GM23338 (cell line): ENCODE data around the gene SRSF3. TPM values are rescaled to one million over a fixed set of nuclear protein-coding genes. Genes with fewer than 3 reads are reported as not detected.
A peak's percentile ranks its signal among the peaks of the same experiment; 100 is the strongest.
"Not testable (repeated sequence)": the region's sequence is repeated elsewhere in the genome, so short reads cannot be mapped to it uniquely, and the experiment has no call there.

Experiments used
- ATAC-seq: fragments of 200-7000 bp; cut with Tn5 transposase; 3 replicates; pipeline ENCODE4 v1.9.1; 2020
- DNase-seq: peaks from one replicate; pipeline ENCODE4 v3.0.0-alpha.2; 2015; ENCODE audit warnings: low spot score
- H2AFZ ChIP-seq: fragments of 200-600 bp; sonication (generic); 2 replicates; pipeline ENCODE4 v1.8.0; 2016; ENCODE audit warnings: antibody characterized with exemption, mild to moderate bottlenecking, moderate library complexity
- H3F3A ChIP-seq: fragments of 200-600 bp; sonication (generic); replicated peaks from 2 replicates; pipeline ENCODE4 v1.8.0; 2017; ENCODE audit warnings: antibody characterized with exemption, mixed run types, low read depth
- H3K27ac ChIP-seq: fragments of 200-600 bp; sonication (generic); 2 replicates; pipeline ENCODE4 v1.6.1; 2016; ENCODE audit warnings: low read depth
- H3K27me3 ChIP-seq: fragments of 200-600 bp; sonication (generic); 2 replicates; pipeline ENCODE4 v1.8.0; 2016; ENCODE audit warnings: mild to moderate bottlenecking, mixed run types, moderate library complexity; ENCODE audit not compliant: insufficient read depth
- H3K36me3 ChIP-seq: fragments of 200-600 bp; sonication (generic); 2 replicates; pipeline ENCODE4 v1.8.0; 2016; ENCODE audit warnings: mild to moderate bottlenecking; ENCODE audit not compliant: insufficient read depth
- H3K4me1 ChIP-seq: fragments of 200-600 bp; sonication (generic); 2 replicates; pipeline ENCODE4 v1.8.0; 2016; ENCODE audit warnings: mild to moderate bottlenecking, moderate library complexity; ENCODE audit not compliant: insufficient read depth
- H3K4me2 ChIP-seq: fragments of 200-600 bp; sonication (generic); 2 replicates; pipeline ENCODE4 v1.7.1; 2017; ENCODE audit warnings: mixed run types
- H3K4me3 ChIP-seq: fragments of 200-600 bp; sonication (generic); 2 replicates; pipeline ENCODE4 v1.6.1; 2016; ENCODE audit warnings: mixed run types
- H3K79me2 ChIP-seq: fragments of 200-600 bp; sonication (generic); replicated peaks from 2 replicates; pipeline ENCODE4 v1.8.0; 2017; ENCODE audit warnings: mild to moderate bottlenecking; ENCODE audit not compliant: insufficient read depth
- H3K9me2 ChIP-seq: fragments of 200-600 bp; sonication (generic); 2 replicates; pipeline ENCODE4 v1.8.0; 2017; ENCODE audit not compliant: insufficient read depth
- H4K20me1 ChIP-seq: fragments of 200-600 bp; sonication (generic); replicated peaks from 2 replicates; pipeline ENCODE4 v1.8.0; 2017; ENCODE audit warnings: mild to moderate bottlenecking; ENCODE audit not compliant: insufficient read depth
- H3K27ac Mint-ChIP-seq: 2 replicates; pipeline ENCODE4 v1.8.0; 2020; ENCODE audit warnings: inconsistent platforms, mild to moderate bottlenecking, moderate library complexity, mixed read lengths
- H3K27me3 Mint-ChIP-seq: 3 replicates; pipeline ENCODE4 v1.8.0; 2022; ENCODE audit warnings: low read depth, mild to moderate bottlenecking, moderate library complexity, mixed read lengths, inconsistent platforms; ENCODE audit not compliant: insufficient read depth, poor library complexity
- H3K36me3 Mint-ChIP-seq: 3 replicates; pipeline ENCODE4 v1.8.0; 2021; ENCODE audit warnings: low read depth, mild to moderate bottlenecking, inconsistent platforms, moderate library complexity, mixed read lengths
- H3K4me1 Mint-ChIP-seq: 3 replicates; pipeline ENCODE4 v1.8.0; 2020; ENCODE audit warnings: mild to moderate bottlenecking, inconsistent platforms, mixed read lengths
- H3K4me3 Mint-ChIP-seq: 3 replicates; pipeline ENCODE4 v1.8.0; 2021; ENCODE audit warnings: moderate library complexity, mild to moderate bottlenecking, inconsistent platforms, mixed read lengths
- H3K9me3 Mint-ChIP-seq: 3 replicates; pipeline ENCODE4 v1.8.0; 2020; ENCODE audit warnings: moderate library complexity, mild to moderate bottlenecking, inconsistent platforms, mixed read lengths
- CREB1 ChIP-seq: fragments of 250-450 bp; sonication (Bioruptor Pico); IDR thresholded peaks from 2 replicates; pipeline ENCODE4 v1.5.0; 2020; ENCODE audit warnings: low read depth, mild to moderate bottlenecking, moderate library complexity
- EZH2 ChIP-seq: fragments of 200-600 bp; sonication (generic); IDR thresholded peaks from one replicate; pipeline ENCODE4 v1.8.0; 2017; ENCODE audit warnings: antibody characterized with exemption, mild to moderate bottlenecking, low read depth; ENCODE audit not compliant: unreplicated experiment
- JUNB ChIP-seq: IDR thresholded peaks from one replicate; pipeline ENCODE4 v1.6.1; 2016; ENCODE audit warnings: antibody characterized with exemption; ENCODE audit not compliant: unreplicated experiment
- POLR2AphosphoS5 ChIP-seq: IDR thresholded peaks from 2 replicates; pipeline ENCODE4 v1.6.1; 2016; ENCODE audit warnings: antibody characterized with exemption, low read depth
- ZNF114 ChIP-seq: fragments of 250-450 bp; sonication (Bioruptor Pico); IDR thresholded peaks from 2 replicates; pipeline ENCODE4 v1.5.0; 2020; ENCODE audit warnings: mild to moderate bottlenecking, moderate library complexity
- polyA plus RNA-seq: library from polyadenylated mRNA; unstranded; fragments of >200 nt; fragmentation: Nextera tagmentation; extraction: Ambion mirVana; gene quantifications from 2 replicates; pipeline ENCODE4 v1.2.1, GENCODE V29; 2016
- total RNA-seq: library from RNA; depleted of rRNA; stranded (reverse); fragments of >200 nt; shearing (Covaris generic); gene quantifications from 2 replicates; pipeline ENCODE4 v1.2.3, GENCODE V29; 2014
- TF ChIP-seq, protein P1 (sequence below): IDR thresholded peaks from 2 replicates; pipeline ENCODE4 v1.6.1; 2016; ENCODE audit warnings: antibody characterized with exemption

SRSF3 gene
- total and polyA plus RNA-seq, 2 experiments from 2014 or later = 436 to 655 TPM

DNA sequence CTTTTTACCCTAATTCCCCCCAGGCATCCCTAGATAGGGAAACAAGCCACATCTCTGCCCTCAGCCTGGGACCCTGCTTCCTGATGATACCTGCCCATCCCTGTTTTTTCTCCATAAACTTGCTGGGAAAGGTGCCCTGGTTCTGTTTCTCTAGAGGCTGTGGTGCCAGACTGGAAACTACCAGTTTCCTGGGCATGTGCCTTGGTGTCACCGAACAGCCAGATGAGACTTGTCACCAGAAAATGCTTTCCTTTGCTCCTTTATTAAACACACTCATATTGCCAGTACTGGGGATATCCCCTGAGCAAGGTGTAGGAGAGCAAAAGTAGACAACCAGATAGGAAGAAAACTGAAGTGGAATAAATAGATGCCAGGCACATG is 16.8 kb downstream of the SRSF3 start:
- H3K4me1 Mint-ChIP-seq = peaks cover 5% of the 10 kb centered on the region; the same call in 2 of the 3 replicates
- peaks cover 70% of the 10 kb centered on the region for H3K36me3 Mint-ChIP-seq

GRCh38 chr6:36611679-36612078 is 17.5 kb downstream of the SRSF3 start:
- peaks cover 37% of the 10 kb centered on the region for H4K20me1 ChIP-seq
- H3K4me3 Mint-ChIP-seq, DNase-seq, H2AFZ ChIP-seq, H3K9me2 ChIP-seq, H3K4me3 ChIP-seq, H3K27me3 Mint-ChIP-seq, H3K4me2 ChIP-seq, H3K27ac Mint-ChIP-seq, H3K27me3 ChIP-seq, H3K4me1 Mint-ChIP-seq, H3K9me3 Mint-ChIP-seq, H3K27ac ChIP-seq, ATAC-seq: not testable (repeated sequence)
- peaks cover 56% of the 10 kb centered on the region for H3F3A ChIP-seq
- peaks cover 24% of the 10 kb centered on the region for H3K36me3 ChIP-seq
- peaks cover 13% of the 10 kb centered on the region; the same call in 1 of the 2 replicates for H3K79me2 ChIP-seq
- peaks cover 13% of the 10 kb centered on the region; the same call in 1 of the 2 replicates for H3K4me1 ChIP-seq
- H3K36me3 Mint-ChIP-seq = peaks cover 62% of the 10 kb centered on the region

More for the DNA sequence above, 16.8 kb downstream of the SRSF3 start:
- ATAC-seq (no peak), DNase-seq (no peak)
- peaks cover 10% of the 10 kb centered on the region for H3K27me3 Mint-ChIP-seq
- Histone ChIP-seq H3F3A (peaks cover 56% of the 10 kb centered on the region), H3K27ac (peak overlapping the region; percentile 70), H2AFZ (no peak overlapping the region), H3K36me3 (peaks cover 30% of the 10 kb centered on the region), H3K4me2 (no peak overlapping the region), H3K9me2 (no peaks in the 10 kb centered on the region), H3K4me1 (peaks cover 14% of the 10 kb centered on the region; the same call in 1 of the 2 replicates), H3K27me3 (no peaks in the 10 kb centered on the region), H3K4me3 (no peak overlapping the region), H4K20me1 (peaks cover 41% of the 10 kb centered on the region), H3K79me2 (peaks cover 16% of the 10 kb centered on the region; the same call in 1 of the 2 replicates)
- H3K4me3 Mint-ChIP-seq = no peak overlapping the region
- no peak overlapping the region; the same call in 1 of the 2 replicates for H3K27ac Mint-ChIP-seq
- H3K9me3 Mint-ChIP-seq = no peaks in the 10 kb centered on the region; the same call in 1 of the 3 replicates
- 0 out of 2 replicates have a peak, but pooled peaks have one; percentile 6 for TF ChIP-seq POLR2AphosphoS5
- no peak for TF ChIP-seq ZNF114 (CRISPR knock-in tag)

- no peaks in the 10 kb centered on the region for H3K9me2 ChIP-seq
- 0 out of 2 replicates have a peak overlapping the region, but pooled peaks have one; percentile 70 for H3K27ac ChIP-seq
- TF ChIP-seq, protein P1, sequence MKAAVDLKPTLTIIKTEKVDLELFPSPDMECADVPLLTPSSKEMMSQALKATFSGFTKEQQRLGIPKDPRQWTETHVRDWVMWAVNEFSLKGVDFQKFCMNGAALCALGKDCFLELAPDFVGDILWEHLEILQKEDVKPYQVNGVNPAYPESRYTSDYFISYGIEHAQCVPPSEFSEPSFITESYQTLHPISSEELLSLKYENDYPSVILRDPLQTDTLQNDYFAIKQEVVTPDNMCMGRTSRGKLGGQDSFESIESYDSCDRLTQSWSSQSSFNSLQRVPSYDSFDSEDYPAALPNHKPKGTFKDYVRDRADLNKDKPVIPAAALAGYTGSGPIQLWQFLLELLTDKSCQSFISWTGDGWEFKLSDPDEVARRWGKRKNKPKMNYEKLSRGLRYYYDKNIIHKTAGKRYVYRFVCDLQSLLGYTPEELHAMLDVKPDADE = no peak
- no peak for TF ChIP-seq JUNB
- no peak for TF ChIP-seq CREB1
- TF ChIP-seq ZNF114 (CRISPR knock-in tag) = no peak
- no peak for TF ChIP-seq EZH2
- no peaks in the 10 kb centered on the region for H3K27me3 ChIP-seq
- no peak overlapping the region for H3K4me2 ChIP-seq
- H3K27ac Mint-ChIP-seq = no peak overlapping the region
- H4K20me1 ChIP-seq = peaks cover 33% of the 10 kb centered on the region
- peaks cover 4% of the 10 kb centered on the region; the same call in 2 of the 3 replicates for H3K4me1 Mint-ChIP-seq
- no peak overlapping the region for H3K4me3 Mint-ChIP-seq
- H3K4me1 ChIP-seq = 0 out of 2 replicates have a peak, but pooled peaks cover 8% of the 10 kb centered on the region
- no peaks in the 10 kb centered on the region; the same call in 2 of the 3 replicates for H3K9me3 Mint-ChIP-seq
- H3F3A ChIP-seq = peaks cover 51% of the 10 kb centered on the region
- peaks cover 8% of the 10 kb centered on the region; the same call in 1 of the 2 replicates for H3K79me2 ChIP-seq
- no peak overlapping the region for H2AFZ ChIP-seq
- DNase-seq (no peak), ATAC-seq (no peak)
- peaks cover 58% of the 10 kb centered on the region for H3K36me3 Mint-ChIP-seq
- H3K27me3 Mint-ChIP-seq = peaks cover 9% of the 10 kb centered on the region
- no peak overlapping the region for H3K4me3 ChIP-seq
- peaks cover 20% of the 10 kb centered on the region; the same call in 1 of the 2 replicates for H3K36me3 ChIP-seq
Measured at GRCh38 chr6:36612101-36612625, 18.0 kb downstream of the SRSF3 start.
